ENCODE results near the gene MAST3.

MAST3 gene

DNA sequence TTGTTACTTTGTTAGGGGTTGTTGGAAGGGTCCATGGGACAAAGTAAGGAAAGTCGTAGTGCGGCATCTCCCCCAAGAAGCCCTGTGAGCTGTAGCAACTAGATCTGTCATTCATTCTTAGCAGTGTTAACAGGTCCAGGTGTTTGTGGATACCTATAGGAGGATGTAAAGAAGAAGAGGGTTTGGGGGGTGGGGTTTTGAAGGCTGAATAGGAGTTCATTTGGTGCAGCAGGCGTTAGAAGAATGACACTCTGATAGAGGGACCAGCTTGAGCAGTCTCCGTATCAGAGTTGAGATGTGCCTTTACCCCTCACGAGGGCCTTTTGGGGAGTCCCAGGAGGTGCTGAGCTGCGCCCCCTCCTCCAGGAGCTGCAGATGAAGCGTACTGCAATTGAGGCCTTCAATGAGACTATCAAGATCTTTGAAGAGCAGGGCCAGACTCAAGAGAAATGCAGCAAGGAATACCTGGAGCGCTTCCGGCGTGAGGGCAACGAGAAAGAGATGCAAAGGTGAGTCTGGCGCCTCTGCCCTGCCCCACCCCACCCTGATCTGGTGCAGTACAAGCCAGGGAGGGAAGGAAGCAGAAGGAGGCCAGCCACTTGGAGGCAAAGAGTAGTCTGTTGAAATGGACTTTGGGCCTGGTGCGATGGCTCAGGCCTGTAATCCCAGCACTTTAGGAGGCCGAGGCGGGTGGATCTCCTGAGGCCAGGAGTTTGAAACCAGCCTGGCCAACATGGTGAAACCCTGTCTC, 68.4 kb downstream of the MAST3 start:
- H3K23ac ChIP-seq (ENCODE audit: low read length), result no peak overlapping the region
- H4K8ac ChIP-seq (ENCODE audit: low read depth, low read length), result no peak overlapping the region
- peaks cover 1% of the 10 kb centered on the region for H3K36me3 ChIP-seq (ENCODE audit: control insufficient read depth, insufficient read depth, low read length)
- H2BK15ac ChIP-seq (replicated peaks; ENCODE audit: low read depth), result no peak overlapping the region
- no peak overlapping the region for H3K4me3 ChIP-seq (ENCODE audit: low read length)
- H3K79me1 ChIP-seq (ENCODE audit: low read length), result no peaks in the 10 kb centered on the region
- H3K4me2 ChIP-seq (ENCODE audit: low read length), result no peak overlapping the region
- no peak overlapping the region for H3K27ac ChIP-seq (ENCODE audit: low read depth, low read length)
- no peak overlapping the region for H4K5ac ChIP-seq (ENCODE audit: low read length)
- H3K18ac ChIP-seq (ENCODE audit: low read length), result no peak overlapping the region
- H2BK5ac ChIP-seq (ENCODE audit: low read length), result no peak overlapping the region
- no peak overlapping the region for H2AK5ac ChIP-seq (ENCODE audit: low read length)
- no peak overlapping the region for H2BK120ac ChIP-seq (ENCODE audit: low read depth, low read length)
- no peak overlapping the region for H3K4ac ChIP-seq (ENCODE audit: low read depth, low read length)
- H3K56ac ChIP-seq (ENCODE audit: low read length), result no peak overlapping the region
- H3K27me3 ChIP-seq (ENCODE audit: insufficient read depth, low read length, poor library complexity), result no peaks in the 10 kb centered on the region
- no peaks in the 10 kb centered on the region for H3K4me1 ChIP-seq (ENCODE audit: control insufficient read depth, low read depth, low read length)
- no peak overlapping the region for H3K9ac ChIP-seq (ENCODE audit: low read length)
- no CpG with 5 or more reads among the region's 15 CpGs for WGBS (ENCODE audit: extremely low coverage, insufficient coverage, low lambda C conversion rate)
- DNase-seq, result no peak
- no peaks in the 10 kb centered on the region for H3K79me2 ChIP-seq (ENCODE audit: control insufficient read depth, insufficient read depth, low read length)

DNA sequence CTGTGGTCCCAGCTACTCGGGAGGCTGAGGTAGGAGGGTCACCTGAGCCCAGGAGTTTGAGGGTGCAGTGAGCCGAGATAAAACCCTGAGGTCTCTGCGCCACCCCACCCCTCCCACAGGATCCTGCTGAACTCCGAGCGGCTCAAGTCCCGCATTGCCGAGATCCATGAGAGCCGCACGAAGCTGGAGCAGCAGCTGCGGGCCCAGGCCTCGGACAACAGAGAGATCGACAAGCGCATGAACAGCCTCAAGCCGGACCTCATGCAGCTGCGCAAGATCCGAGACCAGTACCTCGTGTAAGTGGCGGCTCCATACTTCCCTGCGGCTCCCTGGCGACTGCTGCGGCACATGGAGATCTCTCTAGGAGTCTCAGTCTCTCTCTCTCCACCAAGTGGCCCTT, 69.4 kb downstream of the MAST3 start:
- DNase-seq, result no peak
- Histone ChIP-seq H4K8ac (ENCODE audit: low read depth, low read length) (no peak overlapping the region), H2AK5ac (ENCODE audit: low read length) (no peak overlapping the region), H3K36me3 (ENCODE audit: control insufficient read depth, insufficient read depth, low read length) (peaks cover 1% of the 10 kb centered on the region), H3K4me2 (ENCODE audit: low read length) (no peak overlapping the region), H3K9ac (ENCODE audit: low read length) (no peak overlapping the region), H4K5ac (ENCODE audit: low read length) (no peak overlapping the region), H3K4me1 (ENCODE audit: control insufficient read depth, low read depth, low read length) (no peaks in the 10 kb centered on the region), H3K18ac (ENCODE audit: low read length) (no peak overlapping the region), H3K79me2 (ENCODE audit: control insufficient read depth, insufficient read depth, low read length) (no peaks in the 10 kb centered on the region), H3K56ac (ENCODE audit: low read length) (no peak overlapping the region), H3K79me1 (ENCODE audit: low read length) (no peaks in the 10 kb centered on the region), H3K27me3 (ENCODE audit: insufficient read depth, low read length, poor library complexity) (no peaks in the 10 kb centered on the region), H3K27ac (ENCODE audit: low read depth, low read length) (no peak overlapping the region), H3K4ac (ENCODE audit: low read depth, low read length) (no peak overlapping the region), H2BK120ac (ENCODE audit: low read depth, low read length) (no peak overlapping the region), H3K23ac (ENCODE audit: low read length) (no peak overlapping the region), H2BK5ac (ENCODE audit: low read length) (no peak overlapping the region), H3K4me3 (ENCODE audit: low read length) (no peak overlapping the region), H2BK15ac (replicated peaks; ENCODE audit: low read depth) (no peak overlapping the region)
- whole genome bisulfite sequencing (ENCODE audit: extremely low coverage, insufficient coverage, low lambda C conversion rate), result no CpG with 5 or more reads among the region's 21 CpGs

DNA sequence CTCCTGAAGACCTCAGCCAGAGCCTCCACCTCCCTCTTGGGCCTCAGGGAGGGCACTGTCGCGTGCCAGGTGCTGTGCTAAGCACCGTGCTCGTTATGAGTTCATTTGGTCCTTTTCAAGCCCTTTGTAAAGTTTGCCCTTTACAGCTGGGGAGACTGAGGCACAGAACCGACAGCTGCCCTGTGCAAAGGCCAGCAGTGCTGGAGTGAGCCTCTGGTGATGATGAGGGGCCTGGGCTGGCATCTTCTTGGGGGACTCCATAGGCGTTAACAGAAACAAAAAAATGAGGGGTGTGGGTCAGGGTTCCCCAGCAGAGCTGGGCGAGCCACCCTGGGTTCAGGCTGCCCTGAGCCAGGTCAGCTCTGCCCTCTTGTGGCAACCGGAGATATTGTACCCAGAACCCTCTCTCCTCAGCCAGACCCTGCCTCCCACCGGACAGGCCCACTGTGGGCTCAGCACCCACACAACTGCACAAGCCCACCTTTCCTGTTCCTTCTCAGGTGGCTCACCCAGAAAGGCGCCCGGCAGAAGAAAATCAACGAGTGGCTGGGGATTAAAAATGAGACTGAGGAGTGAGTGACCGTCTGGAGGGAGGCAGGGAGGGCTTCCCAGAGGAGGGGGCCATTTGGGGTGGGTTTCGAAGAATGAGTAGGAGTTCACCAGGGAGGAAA, 70.5 kb downstream of the MAST3 start:
- Histone ChIP-seq H3K79me1 (ENCODE audit: low read length) (no peaks in the 10 kb centered on the region), H2AK5ac (ENCODE audit: low read length) (no peak overlapping the region), H3K4me3 (ENCODE audit: low read length) (no peak overlapping the region), H3K4me1 (ENCODE audit: control insufficient read depth, low read depth, low read length) (no peaks in the 10 kb centered on the region), H3K4me2 (ENCODE audit: low read length) (no peak overlapping the region), H2BK5ac (ENCODE audit: low read length) (no peak overlapping the region), H3K36me3 (ENCODE audit: control insufficient read depth, insufficient read depth, low read length) (peaks cover 1% of the 10 kb centered on the region), H4K5ac (ENCODE audit: low read length) (no peak overlapping the region), H3K23ac (ENCODE audit: low read length) (no peak overlapping the region), H3K27ac (ENCODE audit: low read depth, low read length) (no peak overlapping the region), H3K56ac (ENCODE audit: low read length) (no peak overlapping the region), H3K27me3 (ENCODE audit: insufficient read depth, low read length, poor library complexity) (no peaks in the 10 kb centered on the region), H3K79me2 (ENCODE audit: control insufficient read depth, insufficient read depth, low read length) (no peaks in the 10 kb centered on the region), H2BK15ac (replicated peaks; ENCODE audit: low read depth) (no peak overlapping the region), H3K9ac (ENCODE audit: low read length) (no peak overlapping the region), H3K18ac (ENCODE audit: low read length) (no peak overlapping the region), H3K4ac (ENCODE audit: low read depth, low read length) (no peak overlapping the region), H2BK120ac (ENCODE audit: low read depth, low read length) (no peak overlapping the region), H4K8ac (ENCODE audit: low read depth, low read length) (no peak overlapping the region)
- no peak for DNase-seq
- WGBS (ENCODE audit: extremely low coverage, insufficient coverage, low lambda C conversion rate), result no CpG with 5 or more reads among the region's 14 CpGs

DNA sequence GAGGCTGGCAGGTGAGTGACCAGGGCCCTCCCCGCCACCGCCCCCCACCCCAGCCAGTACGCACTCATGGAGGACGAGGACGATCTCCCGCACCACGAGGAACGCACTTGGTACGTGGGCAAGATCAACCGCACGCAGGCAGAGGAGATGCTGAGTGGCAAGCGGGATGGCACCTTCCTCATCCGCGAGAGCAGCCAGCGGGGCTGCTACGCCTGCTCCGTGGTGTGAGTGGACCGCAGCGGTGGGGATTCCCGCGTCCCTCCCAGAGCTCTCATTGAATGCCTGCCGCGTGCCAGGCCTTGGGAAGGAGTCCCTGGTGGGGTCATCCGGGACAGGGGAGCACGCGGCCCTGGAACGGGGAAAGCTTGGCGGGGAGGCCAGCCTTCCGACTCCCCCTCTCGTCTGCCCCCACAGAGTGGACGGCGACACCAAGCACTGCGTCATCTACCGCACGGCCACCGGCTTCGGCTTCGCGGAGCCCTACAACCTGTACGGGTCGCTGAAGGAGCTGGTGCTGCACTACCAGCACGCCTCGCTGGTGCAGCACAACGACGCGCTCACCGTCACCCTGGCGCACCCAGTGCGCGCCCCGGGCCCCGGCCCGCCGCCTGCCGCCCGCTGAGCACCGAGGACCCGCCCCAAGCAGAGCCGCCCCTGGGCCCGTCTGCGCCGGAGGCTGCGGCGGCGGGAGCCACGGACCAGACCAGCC, 71.2 kb downstream of the MAST3 start:
- DNase-seq, result no peak
- Histone ChIP-seq H3K4me2 (ENCODE audit: low read length) (no peak overlapping the region), H3K4me1 (ENCODE audit: control insufficient read depth, low read depth, low read length) (peaks cover 2% of the 10 kb centered on the region), H2AK5ac (ENCODE audit: low read length) (no peak overlapping the region), H3K27ac (ENCODE audit: low read depth, low read length) (no peak overlapping the region), H3K4ac (ENCODE audit: low read depth, low read length) (no peak overlapping the region), H3K23ac (ENCODE audit: low read length) (no peak overlapping the region), H3K9ac (ENCODE audit: low read length) (no peak overlapping the region), H2BK5ac (ENCODE audit: low read length) (no peak overlapping the region), H4K5ac (ENCODE audit: low read length) (no peak overlapping the region), H2BK120ac (ENCODE audit: low read depth, low read length) (no peak overlapping the region), H3K56ac (ENCODE audit: low read length) (no peak overlapping the region), H2BK15ac (replicated peaks; ENCODE audit: low read depth) (no peak overlapping the region), H3K18ac (ENCODE audit: low read length) (no peak overlapping the region), H3K79me1 (ENCODE audit: low read length) (no peaks in the 10 kb centered on the region), H3K79me2 (ENCODE audit: control insufficient read depth, insufficient read depth, low read length) (no peaks in the 10 kb centered on the region), H3K36me3 (ENCODE audit: control insufficient read depth, insufficient read depth, low read length) (no peaks in the 10 kb centered on the region), H3K27me3 (ENCODE audit: insufficient read depth, low read length, poor library complexity) (no peaks in the 10 kb centered on the region), H4K8ac (ENCODE audit: low read depth, low read length) (no peak overlapping the region), H3K4me3 (ENCODE audit: low read length) (no peak overlapping the region)
- no CpG with 5 or more reads among the region's 66 CpGs for WGBS (ENCODE audit: extremely low coverage, insufficient coverage, low lambda C conversion rate)

DNA sequence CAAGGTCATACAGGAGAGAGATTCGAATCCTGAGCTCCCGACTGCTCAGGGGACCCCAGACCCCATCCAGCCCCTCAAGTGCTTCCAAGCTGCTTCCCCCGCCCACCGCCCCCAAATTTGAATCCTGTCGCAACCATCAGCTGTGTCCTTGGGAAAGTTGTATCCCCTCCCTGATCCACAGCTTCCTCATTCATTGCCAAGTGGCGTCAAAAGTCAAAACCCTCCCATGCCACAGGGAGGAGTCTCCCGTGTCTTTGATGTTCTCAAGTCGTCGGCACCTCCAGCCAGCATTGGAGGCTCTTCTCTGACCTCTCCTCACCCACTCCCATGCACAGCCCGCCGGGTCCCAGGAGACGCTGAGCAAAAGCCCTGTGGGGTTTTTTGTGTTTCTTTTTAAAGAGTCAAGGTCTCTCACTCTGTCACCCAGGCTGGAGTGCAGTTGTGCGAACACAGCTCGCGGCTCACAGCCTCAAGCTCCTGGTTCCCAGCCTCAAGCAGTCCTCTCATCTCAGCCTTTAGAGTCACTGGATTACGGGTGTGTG, 73.2 kb downstream of the MAST3 start:
- Histone ChIP-seq H3K4me2 (ENCODE audit: low read length) (no peak overlapping the region), H3K27me3 (ENCODE audit: insufficient read depth, low read length, poor library complexity) (no peaks in the 10 kb centered on the region), H2AK5ac (ENCODE audit: low read length) (no peak overlapping the region), H3K23ac (ENCODE audit: low read length) (no peak overlapping the region), H3K18ac (ENCODE audit: low read length) (no peak overlapping the region), H2BK15ac (replicated peaks; ENCODE audit: low read depth) (no peak overlapping the region), H3K79me1 (ENCODE audit: low read length) (no peaks in the 10 kb centered on the region), H3K4me3 (ENCODE audit: low read length) (no peak overlapping the region), H2BK5ac (ENCODE audit: low read length) (no peak overlapping the region), H3K36me3 (ENCODE audit: control insufficient read depth, insufficient read depth, low read length) (no peaks in the 10 kb centered on the region), H3K56ac (ENCODE audit: low read length) (no peak overlapping the region), H2BK120ac (ENCODE audit: low read depth, low read length) (no peak overlapping the region), H4K8ac (ENCODE audit: low read depth, low read length) (no peak overlapping the region), H3K79me2 (ENCODE audit: control insufficient read depth, insufficient read depth, low read length) (no peaks in the 10 kb centered on the region), H3K4me1 (ENCODE audit: control insufficient read depth, low read depth, low read length) (peaks cover 2% of the 10 kb centered on the region), H3K4ac (ENCODE audit: low read depth, low read length) (no peak overlapping the region), H4K5ac (ENCODE audit: low read length) (no peak overlapping the region), H3K27ac (ENCODE audit: low read depth, low read length) (no peak overlapping the region), H3K9ac (ENCODE audit: low read length) (no peak overlapping the region)
- no peak for DNase-seq
- WGBS (ENCODE audit: extremely low coverage, insufficient coverage, low lambda C conversion rate), result no CpG with 5 or more reads among the region's 16 CpGs

Measured in mesendoderm (in vitro differentiated cells).